ENCODE data around the gene TNNI3K.

DNA sequence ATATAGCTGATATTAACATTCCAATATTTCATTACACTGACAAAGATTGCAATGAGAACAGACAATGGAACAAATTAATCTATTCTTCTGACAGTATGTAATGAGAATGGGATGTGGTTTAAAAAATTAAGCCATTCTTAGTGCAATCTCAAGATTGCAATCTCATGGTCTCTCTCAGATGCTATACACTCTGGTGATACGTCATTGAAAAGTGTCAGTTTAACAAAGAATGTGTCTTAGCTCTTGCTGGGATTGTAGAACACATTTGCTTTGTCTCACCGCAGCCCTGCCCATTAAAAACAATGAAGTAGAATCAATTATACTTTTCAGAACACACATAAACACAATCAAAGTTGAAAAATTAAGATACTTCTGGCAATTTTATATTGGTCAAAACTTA is 222.1 kb downstream of the TNNI3K start:
- TF ChIP-seq, protein P1, sequence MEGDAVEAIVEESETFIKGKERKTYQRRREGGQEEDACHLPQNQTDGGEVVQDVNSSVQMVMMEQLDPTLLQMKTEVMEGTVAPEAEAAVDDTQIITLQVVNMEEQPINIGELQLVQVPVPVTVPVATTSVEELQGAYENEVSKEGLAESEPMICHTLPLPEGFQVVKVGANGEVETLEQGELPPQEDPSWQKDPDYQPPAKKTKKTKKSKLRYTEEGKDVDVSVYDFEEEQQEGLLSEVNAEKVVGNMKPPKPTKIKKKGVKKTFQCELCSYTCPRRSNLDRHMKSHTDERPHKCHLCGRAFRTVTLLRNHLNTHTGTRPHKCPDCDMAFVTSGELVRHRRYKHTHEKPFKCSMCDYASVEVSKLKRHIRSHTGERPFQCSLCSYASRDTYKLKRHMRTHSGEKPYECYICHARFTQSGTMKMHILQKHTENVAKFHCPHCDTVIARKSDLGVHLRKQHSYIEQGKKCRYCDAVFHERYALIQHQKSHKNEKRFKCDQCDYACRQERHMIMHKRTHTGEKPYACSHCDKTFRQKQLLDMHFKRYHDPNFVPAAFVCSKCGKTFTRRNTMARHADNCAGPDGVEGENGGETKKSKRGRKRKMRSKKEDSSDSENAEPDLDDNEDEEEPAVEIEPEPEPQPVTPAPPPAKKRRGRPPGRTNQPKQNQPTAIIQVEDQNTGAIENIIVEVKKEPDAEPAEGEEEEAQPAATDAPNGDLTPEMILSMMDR (IDR thresholded peaks at IDR 0.05; ENCODE audit: low read depth, low read length, poor library complexity, severe bottlenecking), result no peak
- no peak for TF ChIP-seq EZH2phosphoT487 (IDR thresholded peaks at IDR 0.05; ENCODE audit: borderline replicate concordance, low read length)

All from DOHH2 (cell line).